Right atrium auricular region (tissue), 2 donors: ENCODE measurements around the gene DGAT2. TPM values are rescaled to one million over a fixed set of nuclear protein-coding genes. Genes with fewer than 3 reads are reported as not detected.

ENCODE experiments used
- DNase-seq: peaks from one replicate; pipeline ENCODE4 v3.0.0-alpha.2; 2019; ENCODE audit warnings: low spot score
- H3K27ac ChIP-seq, 2 donors: fragments of 200-600 bp; sonication (generic); 1 replicate in 1 of 2; 2 replicates in 1 of 2; pipeline ENCODE4 v1.5.1; 2016 to 2019
- H3K27me3 ChIP-seq, 2 donors: fragments of 200-600 bp; sonication (generic); one replicate each; pipeline versions ENCODE4 v1.5.1 to v1.6.0; 2017 to 2019
- H3K36me3 ChIP-seq: fragments of 200-600 bp; sonication (generic); one replicate; pipeline ENCODE4 v1.5.1; 2016
- H3K4me1 ChIP-seq, 2 donors: fragments of 200-600 bp; sonication (generic); one replicate each; pipeline versions ENCODE4 v1.5.1 to v1.6.0; 2017 to 2019
- H3K4me3 ChIP-seq, 2 donors: fragments of 200-600 bp; sonication (generic); 1 replicate in 1 of 2; 2 replicates in 1 of 2; pipeline ENCODE4 v1.5.1; 2017 to 2019; ENCODE audit warnings: mild to moderate bottlenecking in 1 of 2, moderate library complexity in 1 of 2
- H3K9me3 ChIP-seq, 2 donors: fragments of 200-600 bp; sonication (generic); one replicate each; pipeline ENCODE4 v1.5.1; 2019
- CTCF ChIP-seq, 2 donors: fragments of 200-600 bp; sonication (generic); IDR thresholded peaks; one replicate each; pipeline ENCODE4 v1.5.1; 2019; ENCODE audit warnings: antibody characterized with exemption in 2 of 2
- total RNA-seq, 2 donors: library from RNA; depleted of rRNA; stranded (reverse); fragments of >200 nt; gene quantifications; one replicate each; pipeline ENCODE4 v1.1.0, GENCODE V29; 2016

The DGAT2 gene
- total RNA-seq, 2 donors from 2014 or later: 2.7 to 27.7 TPM

GRCh38 chr11:75823415-75823814, 54.8 kb downstream of the DGAT2 start:
- Histone ChIP-seq H3K36me3 (no peaks in the 10 kb centered on the region), H3K4me3 (no peak overlapping the region), H3K4me1 (peaks cover 0 to 58% of the 10 kb centered on the region in 2 donors), H3K27ac (no peak overlapping the region), H3K27me3 (no peaks in the 10 kb centered on the region), H3K9me3 (no peaks in the 10 kb centered on the region)
- no peak for DNase-seq
- TF ChIP-seq CTCF (IDR thresholded peaks at IDR 0.05): no peak

GRCh38 chr11:75823946-75824345, 55.4 kb downstream of the DGAT2 start:
- no peak for DNase-seq
- Histone ChIP-seq H3K4me1 (peaks cover 0 to 55% of the 10 kb centered on the region in 2 donors), H3K27me3 (no peaks in the 10 kb centered on the region), H3K4me3 (no peak overlapping the region), H3K27ac (no peak overlapping the region), H3K9me3 (no peaks in the 10 kb centered on the region), H3K36me3 (no peaks in the 10 kb centered on the region)
- TF ChIP-seq CTCF (IDR thresholded peaks at IDR 0.05): no peak

- no peaks in the 10 kb centered on the region for H3K9me3 ChIP-seq
- DNase-seq: no peak
- no peaks in the 10 kb centered on the region for H3K27me3 ChIP-seq
- no peak for TF ChIP-seq CTCF (IDR thresholded peaks at IDR 0.05)
- H3K4me1 ChIP-seq: peaks cover 0 to 61% of the 10 kb centered on the region in 2 donors
- H3K27ac ChIP-seq: peak overlapping the region; percentile 78 to 79
- H3K36me3 ChIP-seq: no peaks in the 10 kb centered on the region
- peak overlapping the region in 1 of 2 donors; percentile 22 for H3K4me3 ChIP-seq
Measured at GRCh38 chr11:75826461-75827230, 58.1 kb downstream of the DGAT2 start.

- Histone ChIP-seq H3K4me1 (peaks cover 0 to 64% of the 10 kb centered on the region in 2 donors), H3K4me3 (no peak overlapping the region), H3K9me3 (no peaks in the 10 kb centered on the region), H3K36me3 (no peaks in the 10 kb centered on the region), H3K27me3 (no peaks in the 10 kb centered on the region), H3K27ac (peak overlapping the region; percentile 78 to 79)
- DNase-seq: no peak
- TF ChIP-seq CTCF (IDR thresholded peaks at IDR 0.05): no peak
Measured at GRCh38 chr11:75827562-75827961, 59.0 kb downstream of the DGAT2 start.

- Histone ChIP-seq H3K27ac (no peak overlapping the region), H3K36me3 (no peaks in the 10 kb centered on the region), H3K4me3 (no peak overlapping the region), H3K9me3 (no peaks in the 10 kb centered on the region), H3K4me1 (peaks cover 0 to 31% of the 10 kb centered on the region in 2 donors), H3K27me3 (no peaks in the 10 kb centered on the region)
- DNase-seq: no peak
- no peak for TF ChIP-seq CTCF (IDR thresholded peaks at IDR 0.05)
Measured at GRCh38 chr11:75831915-75832502, 63.4 kb downstream of the DGAT2 start.
